GM23338 (cell line): Measurements from ENCODE around the gene TBC1D9.

Experiments used
- CREB1 ChIP-seq: fragments of 250-450 bp; sonication (Bioruptor Pico); IDR thresholded peaks from 2 replicates; pipeline ENCODE4 v1.5.0; 2020; ENCODE audit warnings: low read depth, mild to moderate bottlenecking, moderate library complexity
- CTCF ChIP-seq, 2 experiments: fragments of 200-600 bp in 1 of 2; sonication (generic) in 1 of 2; conservative IDR thresholded peaks; 2 replicates each; pipeline versions ENCODE4 v1.5.1 to v1.6.1; 2016 to 2017; ENCODE audit warnings: antibody characterized with exemption in 2 of 2, low read depth in 2 of 2, mild to moderate bottlenecking in 2 of 2, moderate library complexity in 1 of 2
- EZH2 ChIP-seq: fragments of 200-600 bp; sonication (generic); IDR thresholded peaks from one replicate; pipeline ENCODE4 v1.8.0; 2017; ENCODE audit warnings: antibody characterized with exemption, mild to moderate bottlenecking, low read depth; ENCODE audit not compliant: unreplicated experiment
- EZH2phosphoT487 ChIP-seq: fragments of 200-600 bp; sonication (generic); IDR thresholded peaks from one replicate; pipeline ENCODE4 v1.8.1; 2018; ENCODE audit warnings: antibody characterized with exemption; ENCODE audit not compliant: unreplicated experiment
- JUNB ChIP-seq: IDR thresholded peaks from one replicate; pipeline ENCODE4 v1.6.1; 2016; ENCODE audit warnings: antibody characterized with exemption; ENCODE audit not compliant: unreplicated experiment
- POLR2AphosphoS5 ChIP-seq: IDR thresholded peaks from 2 replicates; pipeline ENCODE4 v1.6.1; 2016; ENCODE audit warnings: antibody characterized with exemption, low read depth
- STAT1 ChIP-seq: IDR thresholded peaks from one replicate; pipeline ENCODE4 v1.6.1; 2016; ENCODE audit warnings: antibody characterized with exemption; ENCODE audit not compliant: unreplicated experiment
- ZNF331 ChIP-seq: fragments of 250-450 bp; sonication (Bioruptor Pico); IDR thresholded peaks from 2 replicates; pipeline ENCODE4 v1.5.0; 2020; ENCODE audit warnings: low read depth, mild to moderate bottlenecking, moderate library complexity
- TF ChIP-seq, protein P1 (sequence below): IDR thresholded peaks from 2 replicates; pipeline ENCODE4 v1.6.1; 2016; ENCODE audit warnings: antibody characterized with exemption
- TF ChIP-seq, protein P2 (sequence below): IDR thresholded peaks from one replicate; pipeline ENCODE4 v1.6.1; 2018; ENCODE audit warnings: antibody characterized with exemption; ENCODE audit not compliant: unreplicated experiment

- TF ChIP-seq CTCF (conservative IDR thresholded peaks at IDR 0.05; ENCODE audit: low read depth in 2 of 2) (no peak), EZH2 (no peak), STAT1 (no peak), EZH2phosphoT487 (no peak), POLR2AphosphoS5 (no peak), ZNF331 (no peak), CREB1 (no peak), JUNB (no peak)
- TF ChIP-seq, protein P1, sequence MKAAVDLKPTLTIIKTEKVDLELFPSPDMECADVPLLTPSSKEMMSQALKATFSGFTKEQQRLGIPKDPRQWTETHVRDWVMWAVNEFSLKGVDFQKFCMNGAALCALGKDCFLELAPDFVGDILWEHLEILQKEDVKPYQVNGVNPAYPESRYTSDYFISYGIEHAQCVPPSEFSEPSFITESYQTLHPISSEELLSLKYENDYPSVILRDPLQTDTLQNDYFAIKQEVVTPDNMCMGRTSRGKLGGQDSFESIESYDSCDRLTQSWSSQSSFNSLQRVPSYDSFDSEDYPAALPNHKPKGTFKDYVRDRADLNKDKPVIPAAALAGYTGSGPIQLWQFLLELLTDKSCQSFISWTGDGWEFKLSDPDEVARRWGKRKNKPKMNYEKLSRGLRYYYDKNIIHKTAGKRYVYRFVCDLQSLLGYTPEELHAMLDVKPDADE: no peak
- TF ChIP-seq, protein P2, sequence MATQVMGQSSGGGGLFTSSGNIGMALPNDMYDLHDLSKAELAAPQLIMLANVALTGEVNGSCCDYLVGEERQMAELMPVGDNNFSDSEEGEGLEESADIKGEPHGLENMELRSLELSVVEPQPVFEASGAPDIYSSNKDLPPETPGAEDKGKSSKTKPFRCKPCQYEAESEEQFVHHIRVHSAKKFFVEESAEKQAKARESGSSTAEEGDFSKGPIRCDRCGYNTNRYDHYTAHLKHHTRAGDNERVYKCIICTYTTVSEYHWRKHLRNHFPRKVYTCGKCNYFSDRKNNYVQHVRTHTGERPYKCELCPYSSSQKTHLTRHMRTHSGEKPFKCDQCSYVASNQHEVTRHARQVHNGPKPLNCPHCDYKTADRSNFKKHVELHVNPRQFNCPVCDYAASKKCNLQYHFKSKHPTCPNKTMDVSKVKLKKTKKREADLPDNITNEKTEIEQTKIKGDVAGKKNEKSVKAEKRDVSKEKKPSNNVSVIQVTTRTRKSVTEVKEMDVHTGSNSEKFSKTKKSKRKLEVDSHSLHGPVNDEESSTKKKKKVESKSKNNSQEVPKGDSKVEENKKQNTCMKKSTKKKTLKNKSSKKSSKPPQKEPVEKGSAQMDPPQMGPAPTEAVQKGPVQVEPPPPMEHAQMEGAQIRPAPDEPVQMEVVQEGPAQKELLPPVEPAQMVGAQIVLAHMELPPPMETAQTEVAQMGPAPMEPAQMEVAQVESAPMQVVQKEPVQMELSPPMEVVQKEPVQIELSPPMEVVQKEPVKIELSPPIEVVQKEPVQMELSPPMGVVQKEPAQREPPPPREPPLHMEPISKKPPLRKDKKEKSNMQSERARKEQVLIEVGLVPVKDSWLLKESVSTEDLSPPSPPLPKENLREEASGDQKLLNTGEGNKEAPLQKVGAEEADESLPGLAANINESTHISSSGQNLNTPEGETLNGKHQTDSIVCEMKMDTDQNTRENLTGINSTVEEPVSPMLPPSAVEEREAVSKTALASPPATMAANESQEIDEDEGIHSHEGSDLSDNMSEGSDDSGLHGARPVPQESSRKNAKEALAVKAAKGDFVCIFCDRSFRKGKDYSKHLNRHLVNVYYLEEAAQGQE: no peak
These were observed 155.8 kb downstream of the TBC1D9 start for GRCh38 chr4:140600408-140600807.
